ENCODE data around the gene MYL12A. TPM values are rescaled to one million over a fixed set of nuclear protein-coding genes. Genes with fewer than 3 reads are reported as not detected.

The MYL12A gene
- total RNA-seq, 1 donor from 2014 or later, result 165 TPM

- Mint-ChIP-seq H3K27ac (ENCODE audit: unreplicated experiment) (no peak overlapping the region), H3K4me3 (peak overlapping the region; percentile 5), H3K9me3 (no peaks in the 10 kb centered on the region), H3K4me1 (peaks cover 44% of the 10 kb centered on the region), H3K27me3 (ENCODE audit: low read depth) (no peaks in the 10 kb centered on the region), H3K36me3 (ENCODE audit: low read depth) (no peaks in the 10 kb centered on the region)
- DNase-seq (ENCODE audit: low read depth, low spot score), result no peak
- no peak for TF ChIP-seq CTCF (conservative IDR thresholded peaks at IDR 0.05)
These were observed 18.0 kb downstream of the MYL12A start for GRCh38 chr18:3265564-3266033.

- no peak overlapping the region for H3K4me3 Mint-ChIP-seq
- no peak for DNase-seq (ENCODE audit: low read depth, low spot score)
- H3K27ac Mint-ChIP-seq (ENCODE audit: unreplicated experiment), result no peak overlapping the region
- H3K27me3 Mint-ChIP-seq (ENCODE audit: low read depth), result no peaks in the 10 kb centered on the region
- H3K36me3 Mint-ChIP-seq (ENCODE audit: low read depth), result no peaks in the 10 kb centered on the region
- no peaks in the 10 kb centered on the region for H3K9me3 Mint-ChIP-seq
- no peak for TF ChIP-seq CTCF (conservative IDR thresholded peaks at IDR 0.05)
- H3K4me1 Mint-ChIP-seq, result peaks cover 39% of the 10 kb centered on the region
These were observed 18.5 kb downstream of the MYL12A start for GRCh38 chr18:3266062-3266608.

- Mint-ChIP-seq H3K27me3 (ENCODE audit: low read depth) (no peaks in the 10 kb centered on the region), H3K36me3 (ENCODE audit: low read depth) (no peaks in the 10 kb centered on the region), H3K4me1 (peaks cover 28% of the 10 kb centered on the region), H3K9me3 (no peaks in the 10 kb centered on the region), H3K27ac (ENCODE audit: unreplicated experiment) (no peak overlapping the region), H3K4me3 (no peak overlapping the region)
- DNase-seq (ENCODE audit: low read depth, low spot score), result no peak
- TF ChIP-seq CTCF (conservative IDR thresholded peaks at IDR 0.05), result no peak
These were observed 20.7 kb downstream of the MYL12A start for GRCh38 chr18:3268306-3268705.

- Mint-ChIP-seq H3K9me3 (no peaks in the 10 kb centered on the region), H3K4me1 (peaks cover 20% of the 10 kb centered on the region), H3K36me3 (ENCODE audit: low read depth) (no peaks in the 10 kb centered on the region), H3K27ac (ENCODE audit: unreplicated experiment) (no peak overlapping the region), H3K4me3 (no peak overlapping the region), H3K27me3 (ENCODE audit: low read depth) (no peaks in the 10 kb centered on the region)
- DNase-seq (ENCODE audit: low read depth, low spot score), result no peak
- TF ChIP-seq CTCF (conservative IDR thresholded peaks at IDR 0.05), result no peak
These were observed 21.8 kb downstream of the MYL12A start for GRCh38 chr18:3269241-3269913.

- Mint-ChIP-seq H3K27ac (ENCODE audit: unreplicated experiment) (peak overlapping the region; percentile 28), H3K4me3 (no peak overlapping the region), H3K9me3 (no peaks in the 10 kb centered on the region), H3K27me3 (ENCODE audit: low read depth) (no peaks in the 10 kb centered on the region), H3K36me3 (ENCODE audit: low read depth) (peaks cover 2% of the 10 kb centered on the region), H3K4me1 (peaks cover 16% of the 10 kb centered on the region)
- no peak for TF ChIP-seq CTCF (conservative IDR thresholded peaks at IDR 0.05)
- no peak for DNase-seq (ENCODE audit: low read depth, low spot score)
These were observed 22.3 kb downstream of the MYL12A start for GRCh38 chr18:3269914-3270299.

Measured in neural crest cell (in vitro differentiated cells).